WTC11 (cell line): Measurements from ENCODE around the gene UGGT1. TPM values are rescaled to one million over a fixed set of nuclear protein-coding genes. Genes with fewer than 3 reads are reported as not detected.

Experiments used
- ATAC-seq: fragments of 200-7000 bp; cut with Tn5 transposase; 2 replicates; pipeline ENCODE4 v1.10.0; 2021; ENCODE audit warnings: mild to moderate bottlenecking, moderate library complexity
- CTCF ChIA-PET: fragments of 300-600 bp; sonication (Branson Sonifier 250); formaldehyde crosslinking; loops from one replicate; lab custom pipeline; 2021; ENCODE audit warnings: antibody characterized with exemption; lab: Charles Lee
- POLR2A ChIA-PET: fragments of 350-600 bp; sonication (Branson Sonifier 250); formaldehyde crosslinking; loops from one replicate; lab custom pipeline; 2021; ENCODE audit warnings: antibody characterized with exemption; lab: Charles Lee
- DNase-seq: peaks from one replicate; pipeline ENCODE4 v3.0.0; 2021; ENCODE audit warnings: low spot score
- H3K27ac Mint-ChIP-seq: 2 replicates; pipeline ENCODE4 v1.8.0; 2021; ENCODE audit warnings: mixed read lengths
- H3K27me3 Mint-ChIP-seq: 2 replicates; pipeline ENCODE4 v1.8.0; 2021; ENCODE audit warnings: low read depth, mild to moderate bottlenecking, moderate library complexity, mixed read lengths
- H3K36me3 Mint-ChIP-seq: 2 replicates; pipeline ENCODE4 v1.8.0; 2021; ENCODE audit warnings: mixed read lengths
- H3K4me1 Mint-ChIP-seq: 2 replicates; pipeline ENCODE4 v1.8.0; 2022; ENCODE audit warnings: mixed read lengths
- H3K4me3 Mint-ChIP-seq: 2 replicates; pipeline ENCODE4 v1.8.0; 2021; ENCODE audit warnings: mild to moderate bottlenecking, moderate library complexity, mixed read lengths
- H3K9me3 Mint-ChIP-seq: 2 replicates; pipeline ENCODE4 v1.8.0; 2021; ENCODE audit warnings: mixed read lengths
- FOXP1 ChIP-seq: sonication (generic); formaldehyde crosslinking; IDR thresholded peaks from 2 replicates; pipeline ENCODE4 v1.8.0; 2022; ENCODE audit warnings: missing genetic modification reagents, mild to moderate bottlenecking, moderate library complexity, borderline replicate concordance
- GTF2I ChIP-seq: fragments of 250-450 bp; sonication (Bioruptor Pico); conservative IDR thresholded peaks from 2 replicates; pipeline ENCODE4 v1.4.0; 2021; ENCODE audit warnings: mild to moderate bottlenecking
- IRF2 ChIP-seq: sonication (generic); formaldehyde crosslinking; IDR thresholded peaks from 2 replicates; pipeline ENCODE4 v1.8.0; 2022; ENCODE audit warnings: low read depth, missing genetic modification reagents, borderline replicate concordance
- NFE2L1 ChIP-seq: sonication (generic); formaldehyde crosslinking; IDR thresholded peaks from 2 replicates; pipeline ENCODE4 v1.8.1; 2023; ENCODE audit warnings: missing genetic modification reagents
- NFYB ChIP-seq: sonication (generic); formaldehyde crosslinking; conservative IDR thresholded peaks from 2 replicates; pipeline ENCODE4 v1.8.0; 2022; ENCODE audit warnings: low read depth, missing genetic modification reagents
- NR2C2 ChIP-seq: sonication (generic); formaldehyde crosslinking; IDR thresholded peaks from 2 replicates; pipeline ENCODE4 v1.8.0; 2022; ENCODE audit warnings: mild to moderate bottlenecking, missing genetic modification reagents
- NR3C1 ChIP-seq: sonication (generic); formaldehyde crosslinking; conservative IDR thresholded peaks from 2 replicates; pipeline ENCODE4 v1.8.1; 2023; ENCODE audit warnings: low read depth, mild to moderate bottlenecking, missing genetic modification reagents
- SOX15 ChIP-seq: fragments of 250-450 bp; sonication (Bioruptor Pico); IDR thresholded peaks from 2 replicates; pipeline ENCODE4 v1.9.0; 2021; ENCODE audit warnings: mild to moderate bottlenecking
- TEAD4 ChIP-seq: sonication (generic); formaldehyde crosslinking; IDR thresholded peaks from 2 replicates; pipeline ENCODE4 v1.8.0; 2022; ENCODE audit warnings: mild to moderate bottlenecking, missing genetic modification reagents
- ZBTB21 ChIP-seq: sonication (generic); formaldehyde crosslinking; IDR thresholded peaks from 2 replicates; pipeline ENCODE4 v1.8.1; 2023; ENCODE audit warnings: mild to moderate bottlenecking, missing genetic modification reagents, borderline replicate concordance
- total RNA-seq: library from RNA; stranded (reverse); gene quantifications from 3 replicates; pipeline ENCODE4 v1.2.3, GENCODE V29; 2021
- TF ChIP-seq, protein P1 (sequence below): sonication (generic); formaldehyde crosslinking; IDR thresholded peaks from 2 replicates; pipeline ENCODE4 v1.8.1; 2022; ENCODE audit warnings: mild to moderate bottlenecking, missing genetic modification reagents, moderate library complexity, borderline replicate concordance
- TF ChIP-seq, protein P2 (sequence below): sonication (generic); formaldehyde crosslinking; IDR thresholded peaks from 2 replicates; pipeline ENCODE4 v1.8.1; 2023; ENCODE audit warnings: mild to moderate bottlenecking, missing genetic modification reagents
- TF ChIP-seq, protein P3 (sequence below): sonication (generic); formaldehyde crosslinking; IDR thresholded peaks from 2 replicates; pipeline ENCODE4 v1.8.0; 2023; ENCODE audit warnings: missing genetic modification reagents
- TF ChIP-seq, protein P4 (sequence below): sonication (generic); formaldehyde crosslinking; IDR thresholded peaks from 2 replicates; pipeline ENCODE4 v1.8.1; 2023; ENCODE audit warnings: mild to moderate bottlenecking, missing genetic modification reagents, moderate library complexity
- TF ChIP-seq, protein P5 (sequence below): sonication (generic); formaldehyde crosslinking; IDR thresholded peaks from 2 replicates; pipeline ENCODE4 v1.8.0; 2023; ENCODE audit warnings: missing genetic modification reagents, mild to moderate bottlenecking, borderline replicate concordance
- TF ChIP-seq, protein P6 (sequence below): sonication (generic); formaldehyde crosslinking; IDR thresholded peaks from 2 replicates; pipeline ENCODE4 v1.8.1; 2023; ENCODE audit warnings: mild to moderate bottlenecking, missing genetic modification reagents, borderline replicate concordance

Gene UGGT1
- total RNA-seq, 1 experiment from 2014 or later: 57.9 TPM

DNA sequence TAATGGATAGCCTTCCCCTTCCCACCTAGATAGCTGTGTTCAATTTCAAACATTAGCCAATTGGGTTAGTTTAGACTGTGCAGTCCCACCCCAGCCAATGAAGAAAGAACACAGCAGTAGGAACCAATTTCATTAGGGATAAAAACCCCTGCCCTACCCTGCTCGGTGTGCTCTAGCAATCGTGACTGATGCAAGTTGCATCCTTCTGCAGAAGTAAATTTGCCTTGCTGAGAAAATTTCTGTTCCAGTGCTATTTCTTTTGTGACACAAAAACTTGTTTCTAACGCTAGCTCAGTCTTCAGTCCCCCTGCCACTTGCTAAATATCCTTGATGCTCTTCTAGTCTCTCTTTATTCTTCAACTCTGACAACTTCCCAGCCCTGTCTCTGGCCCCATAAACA, 48.0 kb upstream of the UGGT1 start:
- no peak for ATAC-seq
- peaks cover 13% of the 10 kb centered on the region for H3K27me3 Mint-ChIP-seq
- H3K4me3 Mint-ChIP-seq: no peak overlapping the region
- DNase-seq: no peak
- H3K27ac Mint-ChIP-seq: no peak overlapping the region
- H3K36me3 Mint-ChIP-seq: peaks cover 17% of the 10 kb centered on the region
- TF ChIP-seq GTF2I: no peak
- TF ChIP-seq, protein P1, sequence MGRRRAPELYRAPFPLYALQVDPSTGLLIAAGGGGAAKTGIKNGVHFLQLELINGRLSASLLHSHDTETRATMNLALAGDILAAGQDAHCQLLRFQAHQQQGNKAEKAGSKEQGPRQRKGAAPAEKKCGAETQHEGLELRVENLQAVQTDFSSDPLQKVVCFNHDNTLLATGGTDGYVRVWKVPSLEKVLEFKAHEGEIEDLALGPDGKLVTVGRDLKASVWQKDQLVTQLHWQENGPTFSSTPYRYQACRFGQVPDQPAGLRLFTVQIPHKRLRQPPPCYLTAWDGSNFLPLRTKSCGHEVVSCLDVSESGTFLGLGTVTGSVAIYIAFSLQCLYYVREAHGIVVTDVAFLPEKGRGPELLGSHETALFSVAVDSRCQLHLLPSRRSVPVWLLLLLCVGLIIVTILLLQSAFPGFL: no peak
- TF ChIP-seq, protein P2, sequence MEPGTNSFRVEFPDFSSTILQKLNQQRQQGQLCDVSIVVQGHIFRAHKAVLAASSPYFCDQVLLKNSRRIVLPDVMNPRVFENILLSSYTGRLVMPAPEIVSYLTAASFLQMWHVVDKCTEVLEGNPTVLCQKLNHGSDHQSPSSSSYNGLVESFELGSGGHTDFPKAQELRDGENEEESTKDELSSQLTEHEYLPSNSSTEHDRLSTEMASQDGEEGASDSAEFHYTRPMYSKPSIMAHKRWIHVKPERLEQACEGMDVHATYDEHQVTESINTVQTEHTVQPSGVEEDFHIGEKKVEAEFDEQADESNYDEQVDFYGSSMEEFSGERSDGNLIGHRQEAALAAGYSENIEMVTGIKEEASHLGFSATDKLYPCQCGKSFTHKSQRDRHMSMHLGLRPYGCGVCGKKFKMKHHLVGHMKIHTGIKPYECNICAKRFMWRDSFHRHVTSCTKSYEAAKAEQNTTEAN (CRISPR knock-in tag): no peak
- TF ChIP-seq, protein P3, sequence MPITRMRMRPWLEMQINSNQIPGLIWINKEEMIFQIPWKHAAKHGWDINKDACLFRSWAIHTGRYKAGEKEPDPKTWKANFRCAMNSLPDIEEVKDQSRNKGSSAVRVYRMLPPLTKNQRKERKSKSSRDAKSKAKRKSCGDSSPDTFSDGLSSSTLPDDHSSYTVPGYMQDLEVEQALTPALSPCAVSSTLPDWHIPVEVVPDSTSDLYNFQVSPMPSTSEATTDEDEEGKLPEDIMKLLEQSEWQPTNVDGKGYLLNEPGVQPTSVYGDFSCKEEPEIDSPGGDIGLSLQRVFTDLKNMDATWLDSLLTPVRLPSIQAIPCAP: no peak
- TF ChIP-seq NR2C2 (CRISPR knock-in tag): no peak
- TF ChIP-seq TEAD4 (CRISPR knock-in tag): no peak
- no peak for TF ChIP-seq NFYB (CRISPR knock-in tag)
- TF ChIP-seq ZBTB21 (CRISPR knock-in tag): no peak
- no peak for TF ChIP-seq SOX15 (CRISPR knock-in tag)
- no peak for TF ChIP-seq NR3C1
- no peak for TF ChIP-seq FOXP1 (CRISPR knock-in tag)
- TF ChIP-seq, protein P4, sequence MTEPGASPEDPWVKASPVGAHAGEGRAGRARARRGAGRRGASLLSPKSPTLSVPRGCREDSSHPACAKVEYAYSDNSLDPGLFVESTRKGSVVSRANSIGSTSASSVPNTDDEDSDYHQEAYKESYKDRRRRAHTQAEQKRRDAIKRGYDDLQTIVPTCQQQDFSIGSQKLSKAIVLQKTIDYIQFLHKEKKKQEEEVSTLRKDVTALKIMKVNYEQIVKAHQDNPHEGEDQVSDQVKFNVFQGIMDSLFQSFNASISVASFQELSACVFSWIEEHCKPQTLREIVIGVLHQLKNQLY (CRISPR knock-in tag): no peak
- TF ChIP-seq, protein P5, sequence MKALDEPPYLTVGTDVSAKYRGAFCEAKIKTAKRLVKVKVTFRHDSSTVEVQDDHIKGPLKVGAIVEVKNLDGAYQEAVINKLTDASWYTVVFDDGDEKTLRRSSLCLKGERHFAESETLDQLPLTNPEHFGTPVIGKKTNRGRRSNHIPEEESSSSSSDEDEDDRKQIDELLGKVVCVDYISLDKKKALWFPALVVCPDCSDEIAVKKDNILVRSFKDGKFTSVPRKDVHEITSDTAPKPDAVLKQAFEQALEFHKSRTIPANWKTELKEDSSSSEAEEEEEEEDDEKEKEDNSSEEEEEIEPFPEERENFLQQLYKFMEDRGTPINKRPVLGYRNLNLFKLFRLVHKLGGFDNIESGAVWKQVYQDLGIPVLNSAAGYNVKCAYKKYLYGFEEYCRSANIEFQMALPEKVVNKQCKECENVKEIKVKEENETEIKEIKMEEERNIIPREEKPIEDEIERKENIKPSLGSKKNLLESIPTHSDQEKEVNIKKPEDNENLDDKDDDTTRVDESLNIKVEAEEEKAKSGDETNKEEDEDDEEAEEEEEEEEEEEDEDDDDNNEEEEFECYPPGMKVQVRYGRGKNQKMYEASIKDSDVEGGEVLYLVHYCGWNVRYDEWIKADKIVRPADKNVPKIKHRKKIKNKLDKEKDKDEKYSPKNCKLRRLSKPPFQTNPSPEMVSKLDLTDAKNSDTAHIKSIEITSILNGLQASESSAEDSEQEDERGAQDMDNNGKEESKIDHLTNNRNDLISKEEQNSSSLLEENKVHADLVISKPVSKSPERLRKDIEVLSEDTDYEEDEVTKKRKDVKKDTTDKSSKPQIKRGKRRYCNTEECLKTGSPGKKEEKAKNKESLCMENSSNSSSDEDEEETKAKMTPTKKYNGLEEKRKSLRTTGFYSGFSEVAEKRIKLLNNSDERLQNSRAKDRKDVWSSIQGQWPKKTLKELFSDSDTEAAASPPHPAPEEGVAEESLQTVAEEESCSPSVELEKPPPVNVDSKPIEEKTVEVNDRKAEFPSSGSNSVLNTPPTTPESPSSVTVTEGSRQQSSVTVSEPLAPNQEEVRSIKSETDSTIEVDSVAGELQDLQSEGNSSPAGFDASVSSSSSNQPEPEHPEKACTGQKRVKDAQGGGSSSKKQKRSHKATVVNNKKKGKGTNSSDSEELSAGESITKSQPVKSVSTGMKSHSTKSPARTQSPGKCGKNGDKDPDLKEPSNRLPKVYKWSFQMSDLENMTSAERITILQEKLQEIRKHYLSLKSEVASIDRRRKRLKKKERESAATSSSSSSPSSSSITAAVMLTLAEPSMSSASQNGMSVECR (CRISPR knock-in tag): no peak
- TF ChIP-seq NFE2L1: no peak
- TF ChIP-seq, protein P6, sequence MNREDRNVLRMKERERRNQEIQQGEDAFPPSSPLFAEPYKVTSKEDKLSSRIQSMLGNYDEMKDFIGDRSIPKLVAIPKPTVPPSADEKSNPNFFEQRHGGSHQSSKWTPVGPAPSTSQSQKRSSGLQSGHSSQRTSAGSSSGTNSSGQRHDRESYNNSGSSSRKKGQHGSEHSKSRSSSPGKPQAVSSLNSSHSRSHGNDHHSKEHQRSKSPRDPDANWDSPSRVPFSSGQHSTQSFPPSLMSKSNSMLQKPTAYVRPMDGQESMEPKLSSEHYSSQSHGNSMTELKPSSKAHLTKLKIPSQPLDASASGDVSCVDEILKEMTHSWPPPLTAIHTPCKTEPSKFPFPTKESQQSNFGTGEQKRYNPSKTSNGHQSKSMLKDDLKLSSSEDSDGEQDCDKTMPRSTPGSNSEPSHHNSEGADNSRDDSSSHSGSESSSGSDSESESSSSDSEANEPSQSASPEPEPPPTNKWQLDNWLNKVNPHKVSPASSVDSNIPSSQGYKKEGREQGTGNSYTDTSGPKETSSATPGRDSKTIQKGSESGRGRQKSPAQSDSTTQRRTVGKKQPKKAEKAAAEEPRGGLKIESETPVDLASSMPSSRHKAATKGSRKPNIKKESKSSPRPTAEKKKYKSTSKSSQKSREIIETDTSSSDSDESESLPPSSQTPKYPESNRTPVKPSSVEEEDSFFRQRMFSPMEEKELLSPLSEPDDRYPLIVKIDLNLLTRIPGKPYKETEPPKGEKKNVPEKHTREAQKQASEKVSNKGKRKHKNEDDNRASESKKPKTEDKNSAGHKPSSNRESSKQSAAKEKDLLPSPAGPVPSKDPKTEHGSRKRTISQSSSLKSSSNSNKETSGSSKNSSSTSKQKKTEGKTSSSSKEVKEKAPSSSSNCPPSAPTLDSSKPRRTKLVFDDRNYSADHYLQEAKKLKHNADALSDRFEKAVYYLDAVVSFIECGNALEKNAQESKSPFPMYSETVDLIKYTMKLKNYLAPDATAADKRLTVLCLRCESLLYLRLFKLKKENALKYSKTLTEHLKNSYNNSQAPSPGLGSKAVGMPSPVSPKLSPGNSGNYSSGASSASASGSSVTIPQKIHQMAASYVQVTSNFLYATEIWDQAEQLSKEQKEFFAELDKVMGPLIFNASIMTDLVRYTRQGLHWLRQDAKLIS (CRISPR knock-in tag): no peak
- no peak for TF ChIP-seq IRF2 (CRISPR knock-in tag)
- peaks cover 47% of the 10 kb centered on the region for H3K9me3 Mint-ChIP-seq
- ChIA-PET POLR2A (no interaction called here), CTCF (interaction anchor here (2.6 kb wide), 1 partner anchor 20 kb away, joined by 9 read pairs; no protein-coding TSS in a partner anchor)
- peaks cover 9% of the 10 kb centered on the region for H3K4me1 Mint-ChIP-seq
